ENCODE results near the gene MPRIP. TPM values are rescaled to one million over a fixed set of nuclear protein-coding genes. Genes with fewer than 3 reads are reported as not detected.
A peak's percentile ranks its signal among the peaks of the same experiment; 100 is the strongest.

Gene MPRIP
- total RNA-seq, 4 donors from 2014 or later = 141 to 305 (median 291) TPM

GRCh38 chr17:17229416-17230384, 187.4 kb downstream of the MPRIP start:
- Histone ChIP-seq H3K36me3 (peaks cover 0 to 83% (median 3%) of the 10 kb centered on the region in 3 donors), H3K4me1 (peaks cover 0 to 22% (median 0%) of the 10 kb centered on the region in 4 donors), H3K27ac (no peak overlapping the region), H3K9me3 (no peaks in the 10 kb centered on the region), H3K4me3 (no peak overlapping the region), H3K27me3 (no peaks in the 10 kb centered on the region)
- TF ChIP-seq CTCF (IDR thresholded peaks at IDR 0.05) (no peak), POLR2A (IDR thresholded peaks at IDR 0.05) (no peak)
- no peak for DNase-seq

- TF ChIP-seq POLR2A (IDR thresholded peaks at IDR 0.05) (no peak), CTCF (IDR thresholded peaks at IDR 0.05) (no peak)
- Histone ChIP-seq H3K27ac (peak overlapping the region in 2 of 4 donors; percentile 45 to 65), H3K27me3 (no peaks in the 10 kb centered on the region), H3K4me1 (peaks cover 0 to 33% (median 2%) of the 10 kb centered on the region in 4 donors), H3K36me3 (peaks cover 0 to 63% (median 3%) of the 10 kb centered on the region in 3 donors), H3K9me3 (no peaks in the 10 kb centered on the region), H3K4me3 (no peak overlapping the region)
- peak in 2 of 3 donors; percentile 74 to 76 for DNase-seq
Measured at GRCh38 chr17:17231621-17232302, 189.5 kb downstream of the MPRIP start.

- Histone ChIP-seq H3K36me3 (peaks cover 0 to 58% (median 0%) of the 10 kb centered on the region in 3 donors), H3K27ac (peak overlapping the region in 3 of 4 donors; percentile 17 to 65 (median 45)), H3K27me3 (no peaks in the 10 kb centered on the region), H3K4me1 (peaks cover 0 to 33% (median 2%) of the 10 kb centered on the region in 4 donors), H3K9me3 (no peaks in the 10 kb centered on the region), H3K4me3 (no peak overlapping the region)
- TF ChIP-seq POLR2A (IDR thresholded peaks at IDR 0.05) (no peak), CTCF (IDR thresholded peaks at IDR 0.05) (no peak)
- no peak for DNase-seq
Measured at GRCh38 chr17:17232303-17232621, 190.0 kb downstream of the MPRIP start.

GRCh38 chr17:17235212-17236174, 193.2 kb downstream of the MPRIP start:
- H3K27me3 ChIP-seq = no peaks in the 10 kb centered on the region
- no peaks in the 10 kb centered on the region for H3K9me3 ChIP-seq
- peaks cover 0 to 42% (median 2%) of the 10 kb centered on the region in 4 donors for H3K4me1 ChIP-seq
- TF ChIP-seq CTCF (IDR thresholded peaks at IDR 0.05) = no peak
- TF ChIP-seq POLR2A (IDR thresholded peaks at IDR 0.05) = no peak
- peaks cover 0 to 25% (median 0%) of the 10 kb centered on the region in 3 donors for H3K36me3 ChIP-seq
- no peak for DNase-seq
- H3K4me3 ChIP-seq = peak overlapping the region; percentile 90 to 100 (median 100)
- H3K27ac ChIP-seq = peak overlapping the region; percentile 87 to 99 (median 96)

Data from Peyer's patch (tissue), 4 donors.